ENCODE measurements around the gene TMEM208.
A peak's percentile ranks its signal among the peaks of the same experiment; 100 is the strongest.

Gene TMEM208

DNA sequence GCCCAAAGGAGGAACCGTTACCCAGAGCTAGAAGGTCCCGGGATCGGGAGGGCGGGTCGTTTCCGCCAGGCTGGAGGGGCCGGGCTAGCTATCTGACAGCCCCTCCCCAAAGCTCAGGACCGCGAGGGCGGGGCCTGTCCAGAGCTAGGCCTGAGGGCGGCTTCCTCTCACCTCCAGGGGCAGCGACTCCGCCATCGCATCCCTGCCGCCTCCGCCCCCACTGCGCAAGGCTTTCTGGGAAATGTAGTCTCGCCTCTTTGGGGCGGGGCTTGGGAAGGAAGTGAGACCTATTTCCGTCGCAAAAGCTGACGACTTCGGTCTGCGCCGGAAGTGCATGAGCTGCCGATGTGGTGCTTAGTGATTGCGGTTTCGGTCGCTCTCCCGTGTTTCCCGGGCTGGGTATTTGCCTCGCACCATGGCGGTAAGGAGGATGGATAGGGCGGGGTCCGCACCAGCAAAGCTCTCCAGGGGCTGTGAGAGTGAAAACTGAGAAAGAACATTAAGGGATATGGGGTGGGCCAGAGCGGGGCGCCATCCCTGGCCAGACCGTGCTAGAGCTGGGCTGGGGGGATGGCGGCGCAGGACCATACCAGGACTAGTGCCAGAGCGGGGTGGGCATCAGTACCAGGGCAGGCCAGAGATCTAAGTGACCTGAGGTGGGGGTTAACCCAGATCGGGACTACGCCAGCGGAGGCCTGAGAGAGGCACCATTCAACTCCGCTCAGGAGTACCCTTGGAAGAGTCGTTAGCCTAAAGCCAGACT, at the start of gene TMEM208:
Gene TMEM208 (plus strand): TSS at position 327 of the 763 bp plus-strand sequence. CDS start 89 bp downstream, at position 416.
- peak; percentile 99 for DNase-seq

DNA sequence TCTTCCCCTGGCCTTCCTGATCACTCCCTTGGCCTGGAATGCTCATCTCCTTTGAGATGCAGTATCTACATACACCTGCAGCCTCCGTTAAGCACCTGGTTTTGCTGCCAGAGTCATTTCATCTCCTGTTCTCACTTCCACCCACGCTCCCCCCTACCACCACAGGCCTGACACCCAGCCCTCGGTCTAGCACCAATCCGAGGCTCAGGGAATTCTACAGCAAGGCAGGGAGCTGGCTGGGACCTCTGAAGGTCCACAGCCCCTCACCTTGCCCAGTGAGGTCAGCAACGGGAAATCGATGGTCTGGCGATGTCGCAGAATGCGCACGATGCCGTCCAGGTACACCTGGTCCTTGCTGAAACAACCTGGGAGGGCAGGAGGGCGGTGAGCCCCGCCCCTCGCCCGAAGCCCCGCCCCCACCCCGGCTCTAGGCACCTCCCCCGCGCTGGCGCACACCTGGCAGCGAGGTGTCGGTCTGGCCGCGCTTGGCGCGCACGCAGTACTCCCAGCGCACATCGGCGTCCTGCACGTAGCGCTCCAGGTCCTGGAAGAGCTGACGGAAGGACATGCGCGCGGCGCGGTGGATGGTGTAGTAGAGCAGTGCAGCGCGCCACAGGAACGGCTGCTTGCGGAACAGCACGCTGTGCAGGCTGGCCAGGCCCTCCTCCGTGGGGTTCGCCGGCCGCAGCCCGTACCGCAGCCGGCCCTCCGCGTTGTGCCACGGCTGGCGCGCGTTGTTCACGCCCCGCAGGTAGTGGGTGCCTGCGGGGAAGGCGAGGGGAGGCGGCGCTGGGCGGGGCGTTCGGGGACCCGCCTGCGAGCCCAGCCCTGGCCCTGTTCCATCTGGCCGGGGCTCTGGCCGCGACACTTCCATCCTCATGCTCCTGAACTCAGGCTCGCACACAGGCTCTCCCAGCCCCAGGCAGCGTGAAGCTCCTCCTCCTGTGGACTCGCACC, 48.9 kb upstream of the TMEM208 start:
- peak; percentile 63 for DNase-seq

DNA sequence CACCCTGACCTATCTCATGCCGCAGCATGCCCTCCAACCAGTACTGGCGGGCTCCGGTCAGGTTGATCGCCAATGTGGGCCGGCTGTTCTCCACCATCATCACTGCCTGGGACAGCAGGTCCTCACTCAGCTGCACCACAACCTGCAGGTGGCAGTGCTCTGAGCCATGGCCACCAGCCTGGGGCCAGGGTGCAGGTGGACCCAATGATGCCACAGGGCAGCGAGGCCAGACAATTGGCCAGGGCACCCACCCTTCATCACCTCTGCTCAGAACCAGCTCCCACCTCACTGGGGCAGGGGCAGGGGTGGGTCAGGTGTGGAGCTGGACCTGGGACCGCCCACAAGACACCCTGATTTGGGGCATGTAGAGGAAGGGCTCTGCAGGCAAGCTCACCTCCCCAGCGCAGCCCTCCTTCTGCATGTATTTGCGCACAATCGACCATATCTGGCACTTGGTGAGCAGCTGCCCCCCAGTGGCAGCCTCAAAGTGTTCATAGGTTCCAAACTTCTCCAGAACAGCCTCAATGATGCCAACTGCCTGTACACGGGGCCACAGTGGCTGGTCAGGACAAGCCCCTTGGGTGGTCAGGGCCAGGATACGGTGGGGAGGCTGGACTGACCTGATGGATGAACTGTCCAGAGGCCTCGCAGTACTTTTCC, 47.4 kb upstream of the TMEM208 start:
- no peak for DNase-seq

DNA sequence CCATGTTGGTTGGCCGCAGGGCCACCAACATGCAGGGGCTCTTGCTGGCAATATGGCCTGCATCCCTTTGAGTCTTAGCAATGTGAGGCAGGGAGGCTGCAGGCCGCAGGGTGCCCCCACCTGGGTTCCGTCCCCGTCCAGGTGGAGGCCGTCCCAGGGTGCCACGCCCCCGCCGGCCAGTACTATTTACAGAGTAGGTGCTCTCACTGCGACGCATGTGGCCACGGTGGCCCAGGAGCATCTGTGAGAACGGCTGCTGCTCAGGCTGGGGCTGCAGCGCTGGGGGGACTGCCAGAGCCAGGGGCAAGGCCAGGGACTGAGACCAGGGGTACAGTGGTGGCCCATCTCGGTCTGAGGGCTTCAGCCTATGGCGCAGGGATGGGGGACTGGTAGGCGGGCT, 46.8 kb upstream of the TMEM208 start:
- DNase-seq = no peak

DNA sequence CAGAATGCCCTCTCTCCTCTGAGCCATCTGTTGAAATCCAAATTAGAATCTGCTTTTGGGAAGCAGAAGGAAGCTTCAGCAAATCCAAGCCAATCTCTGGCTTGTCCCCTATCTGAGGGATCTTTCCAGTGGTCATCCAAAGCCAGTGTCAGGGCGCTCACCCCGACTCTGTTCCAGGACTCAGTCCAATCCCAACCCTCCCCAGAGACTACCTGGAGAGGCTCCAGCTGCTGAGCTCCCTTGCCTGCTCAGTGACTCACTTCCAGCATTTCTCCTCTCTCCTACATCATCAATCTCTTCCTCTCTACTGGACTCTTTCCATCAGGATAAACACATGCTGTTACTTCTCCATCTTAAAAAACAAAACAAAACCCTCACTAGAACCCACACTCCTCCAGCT, 45.6 kb upstream of the TMEM208 start:
- DNase-seq = no peak

DNA sequence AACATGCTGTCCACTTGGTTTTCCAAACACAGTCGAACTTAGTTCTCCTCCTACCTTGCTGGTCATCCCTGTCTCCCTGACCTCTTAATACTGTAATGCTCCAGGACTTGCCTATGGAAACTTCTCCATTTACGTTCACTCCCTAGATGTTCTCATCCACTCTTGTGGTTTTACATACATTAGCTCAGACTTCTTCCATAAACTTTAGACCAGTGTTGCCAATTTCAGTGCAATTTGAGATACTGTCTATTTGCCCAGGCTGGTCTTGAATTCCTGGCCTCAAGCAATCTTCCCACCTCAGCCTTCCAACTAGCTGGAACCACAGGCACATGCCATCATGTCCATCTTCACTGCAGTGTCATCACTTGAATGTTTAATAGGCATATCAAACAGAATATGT, 44.6 kb upstream of the TMEM208 start:
- DNase-seq = no peak

DNA sequence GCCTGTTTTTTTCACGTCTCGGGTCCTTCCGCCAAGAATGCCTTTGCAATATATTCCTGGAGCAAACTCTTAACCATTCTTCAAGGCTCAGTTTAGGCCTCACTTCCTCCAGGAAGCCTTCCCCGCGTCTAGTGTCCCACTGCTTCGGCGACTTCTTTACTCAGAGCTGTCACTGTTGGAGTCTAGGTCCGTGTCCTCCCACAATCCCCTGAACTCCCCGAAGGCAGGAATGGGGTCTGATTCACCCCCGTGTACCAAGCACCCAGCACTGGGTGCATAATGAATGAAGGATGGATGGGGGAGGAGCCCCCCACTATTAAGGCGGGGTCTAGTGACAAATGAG, 43.7 kb upstream of the TMEM208 start:
- DNase-seq = no peak

DNA sequence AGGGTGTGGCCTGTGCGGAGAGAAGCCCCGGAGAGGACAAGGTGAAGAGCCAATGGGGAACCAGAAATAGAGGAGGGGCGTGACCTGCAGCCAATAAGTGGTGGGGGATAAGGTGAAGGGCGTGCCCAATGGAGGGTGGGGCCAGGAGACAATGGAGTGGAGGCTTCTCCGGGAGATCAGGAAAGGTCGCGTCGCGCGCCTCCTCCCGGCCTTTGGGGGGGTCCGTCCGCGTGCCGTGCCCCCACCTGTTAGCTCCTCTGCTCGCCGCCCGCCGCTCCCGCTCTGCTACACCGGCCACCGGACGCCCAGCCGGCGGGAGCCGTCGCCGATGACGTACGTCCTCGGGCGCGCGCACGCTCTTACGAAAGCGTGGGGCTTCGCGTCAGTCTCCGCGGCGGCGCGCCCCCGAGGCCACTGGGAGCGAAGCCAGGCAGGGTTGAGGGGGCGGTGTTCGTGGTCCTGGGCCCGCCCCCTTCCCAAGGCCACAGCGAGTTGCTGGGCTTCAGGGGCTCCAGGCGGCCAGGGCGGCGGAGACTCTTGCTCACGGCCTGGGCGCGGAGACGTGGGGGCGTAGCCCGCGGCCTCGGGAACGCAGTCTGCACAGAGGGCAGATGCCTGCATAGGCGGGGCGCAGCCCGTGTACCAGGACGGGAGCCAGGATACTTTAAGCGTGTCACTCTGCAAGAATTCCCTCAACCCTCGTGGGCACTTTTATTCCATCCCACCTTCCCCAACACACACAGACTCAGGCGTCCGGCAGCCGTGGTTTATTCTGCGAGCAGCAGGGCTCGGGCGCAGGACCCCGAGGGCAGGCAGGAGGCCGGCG, 43.1 kb upstream of the TMEM208 start, which contains the start of gene MATCAP1:
Gene MATCAP1 (minus strand): TSS at position 337 of the 826 bp plus-strand sequence. CDS start 3,353 bp downstream, outside the sequence.
- peak; percentile 95 for DNase-seq

DNA sequence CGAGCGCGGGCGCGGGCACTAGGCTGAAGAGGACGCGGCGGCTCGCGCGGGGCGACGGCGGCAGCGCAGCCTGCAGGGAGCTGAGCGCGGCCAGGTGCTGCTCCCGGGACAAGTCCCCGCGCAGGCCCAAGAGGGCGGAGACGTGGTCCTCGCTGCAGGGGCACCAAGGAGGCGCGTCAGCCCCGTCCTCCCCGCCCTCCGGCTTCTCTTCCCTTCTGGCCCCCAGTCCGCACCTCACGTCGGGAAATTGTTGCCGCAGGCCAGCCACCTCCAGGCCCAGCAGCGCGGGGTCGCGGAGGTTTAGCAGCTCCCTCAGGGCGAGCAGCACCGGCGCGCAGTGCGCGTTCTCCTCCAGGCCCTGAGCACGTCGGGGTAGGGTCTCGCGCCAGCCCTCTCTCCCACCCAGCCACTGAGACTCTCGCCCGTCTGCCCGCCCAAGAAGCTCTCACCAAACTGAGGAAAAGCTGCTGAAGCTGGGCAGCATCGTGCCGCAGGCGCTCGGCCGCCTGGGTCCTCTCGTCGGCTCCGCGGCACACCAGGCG, 42.4 kb upstream of the TMEM208 start:
- no peak for DNase-seq

DNA sequence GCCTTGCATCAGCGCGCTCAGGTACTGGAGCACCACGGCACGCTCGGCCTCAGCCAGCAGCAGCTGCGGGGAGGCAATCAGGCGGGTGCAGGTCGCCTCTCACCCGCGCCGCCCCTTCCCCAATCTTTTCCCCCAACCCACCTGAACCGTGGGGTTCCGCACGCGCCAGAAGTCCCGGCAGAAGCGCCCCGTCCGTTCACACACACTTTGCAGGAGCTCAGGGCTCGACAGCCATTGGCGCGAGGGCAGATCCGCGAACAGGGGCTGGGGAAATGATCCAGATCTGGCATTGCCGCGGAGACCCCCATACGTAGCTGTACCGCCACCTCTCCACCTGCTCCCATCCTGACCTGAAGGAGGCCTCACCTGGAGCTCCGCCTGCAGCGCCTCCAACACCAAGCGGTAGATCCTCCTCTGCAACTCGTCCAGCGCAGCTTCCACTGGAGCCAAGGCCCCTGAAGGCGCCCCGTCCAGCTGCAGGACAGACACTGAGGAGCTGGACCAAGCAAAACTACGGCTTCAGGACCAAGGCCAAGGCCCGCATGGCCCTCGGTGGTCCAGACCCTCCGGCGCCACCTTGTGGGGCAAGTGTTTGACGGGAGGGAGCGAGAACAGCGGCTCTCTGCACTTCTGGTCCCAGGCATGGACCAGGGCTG, 41.8 kb upstream of the TMEM208 start:
- DNase-seq = peak; percentile 81

DNA sequence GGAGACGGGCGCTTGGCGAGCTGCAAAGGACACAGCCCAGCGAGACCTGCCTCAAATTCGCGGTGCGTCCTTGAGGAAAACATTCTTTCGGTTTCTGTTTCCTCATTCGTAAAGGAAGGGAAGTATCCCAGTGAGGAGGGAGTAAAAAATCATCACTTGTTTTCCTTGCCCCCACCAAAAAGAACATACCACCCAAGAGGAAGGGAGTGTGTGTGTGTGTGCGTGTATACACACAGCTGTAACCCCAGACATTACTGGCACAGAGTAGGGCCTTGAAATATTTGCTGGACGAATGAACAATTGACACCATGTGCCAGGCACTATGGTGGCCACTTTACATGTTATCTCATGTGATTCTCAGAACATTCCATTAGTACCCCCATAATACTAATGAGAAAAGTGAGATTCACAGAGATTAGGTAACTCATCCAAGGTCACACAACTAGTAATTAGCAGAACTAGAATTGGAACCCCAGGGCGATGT, 41.2 kb upstream of the TMEM208 start:
- no peak for DNase-seq

DNA sequence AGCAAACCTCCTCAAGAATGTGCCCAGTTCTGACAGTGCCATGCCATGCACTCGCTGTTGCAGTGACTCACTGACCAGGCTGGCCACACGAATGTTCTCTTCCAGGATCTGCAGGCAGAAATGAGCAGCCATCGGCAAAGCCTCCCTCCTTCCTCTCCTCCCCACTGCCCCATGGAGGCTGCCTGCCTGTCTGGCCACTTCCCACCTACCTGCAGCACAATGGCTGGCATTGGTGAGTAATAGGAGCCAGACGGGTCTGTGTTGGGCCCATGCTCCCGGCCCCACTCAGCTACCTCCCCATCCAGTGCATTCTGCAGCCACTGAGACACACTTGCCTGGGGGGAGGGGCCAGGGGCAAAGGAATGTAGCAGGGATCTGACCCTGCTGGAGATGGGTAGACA, 40.4 kb upstream of the TMEM208 start:
- DNase-seq = no peak

DNA sequence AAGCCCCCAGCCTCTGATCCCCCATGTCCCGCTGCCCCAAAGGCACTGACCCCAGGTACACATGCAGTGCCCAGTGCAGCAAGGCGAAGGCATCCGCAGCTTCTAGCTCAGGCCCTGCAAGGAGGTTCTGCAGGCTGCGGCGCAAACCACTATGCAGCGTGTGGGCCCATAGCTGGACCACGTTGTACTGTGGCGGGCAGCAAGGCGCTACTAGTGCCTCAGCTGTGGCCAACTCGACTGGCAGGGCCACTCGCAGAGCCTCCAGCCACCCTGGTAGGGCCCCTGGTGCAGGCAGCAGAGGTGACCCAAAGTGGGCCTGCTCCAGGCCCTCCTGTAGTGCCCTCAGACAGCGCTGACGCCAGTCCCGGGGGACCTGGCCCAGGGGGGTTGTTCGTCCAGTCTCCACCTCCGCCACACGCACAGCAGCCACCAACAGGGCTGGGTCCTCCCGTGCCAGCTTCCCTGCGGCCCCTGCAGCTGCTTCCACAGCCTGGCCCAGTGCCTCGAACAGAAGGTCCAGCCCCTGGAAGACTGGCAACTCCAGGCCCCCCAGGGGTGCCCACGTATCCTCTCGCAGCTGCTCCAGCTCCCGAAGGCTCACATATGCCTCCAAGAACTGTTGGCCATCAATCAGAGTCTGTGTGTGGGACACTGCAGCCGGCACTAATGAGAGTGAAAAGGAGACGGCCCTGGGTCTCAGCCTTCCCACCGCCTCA, 39.6 kb upstream of the TMEM208 start:
- DNase-seq = no peak

DNA sequence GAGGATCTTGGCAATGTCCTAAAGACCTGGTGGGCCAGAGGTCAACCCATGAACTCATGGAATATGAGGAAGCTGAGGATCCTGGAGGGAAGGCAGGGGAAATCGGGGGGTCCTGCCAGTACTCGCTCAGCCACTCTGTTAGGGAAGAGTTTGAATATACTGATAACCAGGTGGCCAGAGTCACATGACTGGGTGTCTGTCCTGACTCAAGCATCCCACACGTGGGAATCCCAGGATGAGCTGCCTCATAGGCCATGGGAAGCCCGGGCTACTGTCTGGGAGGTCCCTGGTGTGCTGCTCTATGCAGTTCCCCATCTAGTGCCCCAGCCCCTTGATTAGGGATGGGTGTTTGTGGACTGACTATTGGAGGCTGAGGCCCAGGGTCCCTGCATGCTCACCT, 38.6 kb upstream of the TMEM208 start:
- DNase-seq = no peak

DNA sequence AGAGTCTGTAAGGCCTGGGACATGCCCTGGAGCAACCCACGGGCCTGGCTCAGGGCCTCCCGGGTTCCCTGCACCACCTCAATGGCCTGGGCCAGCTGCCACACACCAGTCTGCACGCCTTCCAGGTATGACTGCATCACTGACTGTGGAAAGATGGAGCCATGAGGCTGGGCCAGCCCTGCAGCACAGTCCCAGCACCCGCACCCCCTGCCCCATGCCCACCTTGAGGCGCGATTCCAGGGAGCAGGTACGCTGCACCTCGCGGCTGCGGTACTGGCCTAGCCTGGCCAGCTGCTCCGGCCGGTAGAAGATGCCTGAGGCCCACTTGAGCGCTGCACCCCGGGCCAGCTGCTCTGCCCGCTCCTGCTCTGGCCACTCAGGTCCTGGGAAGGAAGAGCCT, 38.1 kb upstream of the TMEM208 start:
- DNase-seq = no peak

DNA sequence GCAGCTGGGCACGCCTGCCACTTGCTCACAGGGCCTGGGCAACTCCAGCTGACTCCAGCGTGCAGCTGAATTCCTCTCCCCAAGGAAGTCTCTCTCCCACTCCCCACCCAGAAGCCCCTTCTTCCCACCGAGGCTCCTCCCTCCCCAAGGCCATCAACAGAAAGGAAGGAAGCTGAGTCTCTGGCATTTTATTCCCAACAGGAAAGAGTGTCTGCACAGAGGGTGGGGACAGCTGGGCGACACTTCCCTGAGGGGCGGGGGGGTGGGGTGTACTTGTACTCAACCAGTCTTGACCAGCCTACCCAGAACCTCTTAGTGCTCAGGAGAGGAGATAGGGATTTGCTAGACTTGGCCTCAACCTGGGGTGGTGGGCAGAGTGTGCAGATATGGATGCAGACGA, 36.9 kb upstream of the TMEM208 start, which contains the start of gene EXOC3L1:
Gene EXOC3L1 (minus strand): TSS at position 96 of the 400 bp plus-strand sequence. CDS start 460 bp downstream, outside the sequence.
- no peak for DNase-seq

DNA sequence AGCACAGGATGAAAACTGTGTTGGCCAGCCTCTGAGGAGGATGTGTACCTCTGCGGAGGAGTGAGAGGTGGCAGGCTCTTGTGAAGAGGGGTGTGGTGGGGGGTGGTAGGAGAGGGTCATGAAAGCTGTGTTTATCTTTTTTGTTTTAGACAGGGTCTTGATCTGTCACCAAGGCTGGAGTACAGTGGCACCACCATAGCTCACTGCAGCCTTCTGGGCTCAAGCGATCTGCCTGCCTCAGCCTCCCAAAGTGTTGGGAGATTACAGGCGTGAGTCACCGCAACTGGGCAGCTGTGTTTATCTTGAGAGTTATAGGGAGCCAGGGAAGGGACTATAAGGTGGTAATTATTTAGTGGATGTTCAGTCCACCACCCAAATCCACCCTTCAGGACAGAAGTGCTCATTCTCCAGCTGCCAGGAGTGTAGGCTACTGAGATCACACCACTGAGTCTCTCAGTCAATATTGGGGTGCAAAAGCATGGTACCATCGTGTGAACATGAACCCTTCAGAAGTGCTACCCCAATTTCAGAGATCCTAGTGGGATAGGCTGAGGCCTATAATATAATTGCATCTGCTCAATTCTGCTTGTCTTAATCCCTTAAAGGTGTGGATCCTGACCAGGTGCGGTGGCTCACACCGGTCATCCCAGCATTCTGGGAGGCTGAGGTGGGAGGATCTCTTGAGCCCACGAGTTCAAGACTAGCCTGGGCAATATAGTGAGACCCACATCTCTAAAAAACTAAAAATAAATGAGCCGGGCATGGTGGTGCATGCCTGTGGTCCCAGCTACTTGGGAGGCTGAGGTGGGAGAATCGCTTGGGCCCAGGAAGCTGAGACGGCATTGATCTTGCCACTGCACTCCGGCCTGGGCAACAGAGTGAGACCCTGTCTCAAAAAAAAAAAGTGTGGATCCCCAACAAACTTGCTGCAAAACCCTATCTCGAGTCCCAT, 36.2 kb upstream of the TMEM208 start:
- DNase-seq = no peak

DNA sequence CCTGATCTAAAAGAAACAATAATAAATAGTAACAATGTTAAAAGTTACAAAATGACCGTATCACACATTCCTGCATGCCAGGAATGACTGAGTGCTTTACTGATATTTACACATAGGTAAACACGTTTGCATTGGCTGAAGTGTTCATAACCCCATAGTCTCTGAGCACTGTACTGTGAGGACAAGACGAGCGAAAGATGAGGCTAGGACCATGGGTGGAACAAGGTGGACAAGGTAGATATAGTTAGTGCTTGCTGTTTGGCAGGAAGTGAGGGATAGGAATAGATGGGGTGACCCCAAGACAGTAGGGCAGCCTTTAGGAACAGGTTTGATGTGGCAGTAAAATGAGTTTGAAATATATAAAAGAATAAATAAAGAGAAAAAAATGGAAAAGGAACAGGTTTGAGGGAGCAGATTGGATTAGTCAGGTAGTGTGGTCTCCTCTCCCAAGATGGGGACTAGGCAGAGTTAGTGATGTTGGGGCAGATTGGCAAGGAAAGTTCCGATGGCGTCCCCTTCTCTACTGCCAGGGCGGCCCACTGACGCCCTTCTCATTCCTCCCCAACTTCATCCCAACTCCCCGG, 35.4 kb upstream of the TMEM208 start:
- no peak for DNase-seq
